GM12878 (cell line): ENCODE data around the gene MICAL3. TPM values are rescaled to one million over a fixed set of nuclear protein-coding genes. Genes with fewer than 3 reads are reported as not detected.

Experiments used
- ATAC-seq: fragments of 200-7000 bp; cut with Tn5 transposase; 3 replicates; pipeline ENCODE4 v1.9.1; 2020; ENCODE audit warnings: mild to moderate bottlenecking, moderate library complexity
- BruUV-seq: library from RNA; stranded (reverse); fragments of 400-500 nt; replicated peaks from 2 replicates; lab custom pipeline; 2021; lab: Mats Ljungman, UMichigan
- CTCF ChIA-PET: fragments of 300-600 bp; sonication (Branson Sonifier 250); formaldehyde crosslinking; extraction: SDS; loops from one replicate; lab custom pipeline; 2021; ENCODE audit warnings: inconsistent platforms; lab: Yijun Ruan, JAX
- POLR2A ChIA-PET: fragments of 350-600 bp; formaldehyde crosslinking; extraction: SDS; loops from one replicate; lab custom pipeline; 2021; ENCODE audit warnings: inconsistent platforms; lab: Charles Lee
- RAD21 ChIA-PET: fragments of 300-600 bp; sonication (Branson Sonifier 250); formaldehyde crosslinking; loops from one replicate; lab custom pipeline; 2023; ENCODE audit warnings: antibody characterized with exemption; ENCODE audit not compliant: unreplicated experiment; lab: Charles Lee
- SMC1A ChIA-PET: fragments of 300-600 bp; sonication (Branson Sonifier 250); formaldehyde crosslinking; loops from one replicate; lab custom pipeline; 2023; ENCODE audit not compliant: unreplicated experiment, uncharacterized antibody; lab: Charles Lee
- DNase-seq: peaks from one replicate; pipeline ENCODE4 v3.0.0-alpha.2; 2011; ENCODE audit warnings: low read depth, low spot score
- FAIRE-seq: peaks from 3 replicates; lab custom pipeline; 2011; peaks lifted over from hg19 to GRCh38; lab: Jason Lieb, UNC
- H2AFZ ChIP-seq: 2 replicates; pipeline ENCODE4 v1.6.0; 2011; ENCODE audit warnings: low read depth, low read length, control low read depth; ENCODE audit not compliant: control insufficient read depth
- H3K27ac ChIP-seq: 2 replicates; pipeline ENCODE4 v1.5.1; 2011; ENCODE audit warnings: control low read depth; ENCODE audit not compliant: control insufficient read depth, insufficient read depth
- H3K27me3 ChIP-seq, 2 experiments: replicated peaks in 1 of 2; 2 replicates each; pipeline versions ENCODE4 v1.6.0 to v1.6.1; 2011; ENCODE audit warnings: low read length in 1 of 2; ENCODE audit not compliant: control insufficient read depth in 2 of 2, insufficient read depth in 2 of 2
- H3K36me3 ChIP-seq, 2 experiments: 2 replicates each; pipeline ENCODE4 v1.5.1; 2011; ENCODE audit warnings: low read length in 1 of 2; ENCODE audit not compliant: control insufficient read depth in 2 of 2, insufficient read depth in 2 of 2
- H3K4me1 ChIP-seq: 2 replicates; pipeline ENCODE4 v1.6.1; 2011; ENCODE audit warnings: mild to moderate bottlenecking, low read length, moderate library complexity, mixed read lengths; ENCODE audit not compliant: control insufficient read depth, insufficient read depth
- H3K4me2 ChIP-seq: 2 replicates; pipeline ENCODE4 v1.6.0; 2011; ENCODE audit warnings: control low read depth; ENCODE audit not compliant: control insufficient read depth, insufficient read depth
- H3K4me3 ChIP-seq: fragments of 200-600 bp; sonication (generic); 2 replicates; pipeline ENCODE4 v1.5.1; 2016
- H3K79me2 ChIP-seq: 2 replicates; pipeline ENCODE4 v1.6.0; 2011; ENCODE audit warnings: low read length; ENCODE audit not compliant: control insufficient read depth, insufficient read depth
- H3K9ac ChIP-seq: 2 replicates; pipeline ENCODE4 v1.8.0; 2011; ENCODE audit warnings: low read length, control low read depth, mixed read lengths; ENCODE audit not compliant: control insufficient read depth, insufficient read depth
- H3K9me3 ChIP-seq: replicated peaks from 3 replicates; pipeline ENCODE4 v1.5.1; 2011; ENCODE audit warnings: mild to moderate bottlenecking, low read length; ENCODE audit not compliant: control insufficient read depth, insufficient read depth
- H4K20me1 ChIP-seq: 2 replicates; pipeline ENCODE4 v1.6.0; 2011; ENCODE audit not compliant: control insufficient read depth, insufficient read depth
- CBX3 ChIP-seq: fragments of 200-600 bp; sonication (generic); IDR thresholded peaks from 2 replicates; pipeline ENCODE4 v1.6.1; 2016; ENCODE audit warnings: low read depth, borderline replicate concordance
- CHD2 ChIP-seq: IDR thresholded peaks from 2 replicates; pipeline ENCODE4 v1.6.1; 2011; ENCODE audit warnings: low read depth, low read length, improper control_type of control experiment, borderline replicate concordance
- CHD4 ChIP-seq: fragments of 200-600 bp; sonication (generic); IDR thresholded peaks from 2 replicates; pipeline ENCODE4 v1.6.1; 2016; ENCODE audit warnings: mild to moderate bottlenecking
- KDM1A ChIP-seq: fragments of 200-600 bp; sonication (generic); IDR thresholded peaks from 2 replicates; pipeline ENCODE4 v1.6.1; 2016; ENCODE audit warnings: borderline replicate concordance
- KLF5 ChIP-seq: fragments of 450-650 bp; IDR thresholded peaks from 2 replicates; pipeline ENCODE4 v1.6.1; 2014; ENCODE audit warnings: mild to moderate bottlenecking; ENCODE audit not compliant: partially characterized antibody
- MYC ChIP-seq: IDR thresholded peaks from 2 replicates; pipeline ENCODE4 v1.6.1; 2011; ENCODE audit warnings: mild to moderate bottlenecking, low read length, moderate library complexity, inconsistent platforms; ENCODE audit not compliant: insufficient read depth, insufficient replicate concordance, insufficient read length, severe bottlenecking
- NR2C1 ChIP-seq: fragments of 450-650 bp; IDR thresholded peaks from 2 replicates; pipeline ENCODE4 v1.6.1; 2017; ENCODE audit warnings: antibody characterized with exemption, mild to moderate bottlenecking, moderate library complexity
- PAX8 ChIP-seq: fragments of 450-650 bp; IDR thresholded peaks from 2 replicates; pipeline ENCODE4 v1.6.1; 2017; ENCODE audit warnings: mild to moderate bottlenecking, moderate library complexity
- POLR2A ChIP-seq: IDR thresholded peaks from 2 replicates; pipeline ENCODE4 v1.6.1; 2011; ENCODE audit warnings: low read depth, mild to moderate bottlenecking, low read length
- RELA ChIP-seq: fragments of 450-650 bp; IDR thresholded peaks from 2 replicates; pipeline ENCODE4 v1.8.0; 2014; ENCODE audit warnings: borderline replicate concordance; ENCODE audit not compliant: partially characterized antibody
- WGBS: methylation state at CpG from one replicate; pipeline ENCODE4 v1.1.6; 2016; ENCODE audit warnings: low lambda C conversion rate; ENCODE audit not compliant: insufficient replicate concordance, insufficient coverage; ENCODE audit errors: missing lambda C conversion rate; 5-methylcytosine and 5-hydroxymethylcytosine counted together
- in situ Hi-C: fragments of 300-500 bp; cut with MboI; formaldehyde crosslinking; loops from 9 replicates; pipeline ENCODE4 v1.14.3; 2018; ENCODE audit warnings: mixed read lengths
- intact Hi-C: fragments of 100-400 bp; cut with micrococcal nuclease; formaldehyde crosslinking; loops from one replicate; pipeline ENCODE4 v1.14.2; 2022; ENCODE audit not compliant: unreplicated experiment
- polyA plus RNA-seq, 11 experiments: library from polyadenylated mRNA; depleted of rRNA in 4 of 11; unstranded in 6 of 11; stranded (reverse) in 5 of 11; fragments of >200 nt; fragmentation: Nextera tagmentation in 4 of 11; fragmentation: Illumina TruSeq in 1 of 11; extraction: Ambion mirVana in 4 of 11; extraction: Trizol in 1 of 11; gene quantifications; 1 replicate in 1 of 11; 2 replicates in 10 of 11; pipeline versions ENCODE4 v1.2.1 to v1.2.3, GENCODE V29; 2011 to 2016; ENCODE audit warnings: inconsistent platforms in 2 of 11, missing spikeins in 2 of 11, low read depth in 1 of 11
- total RNA-seq, 4 experiments: library from RNA; depleted of rRNA in 3 of 4; stranded (reverse); fragments of >200 nt in 3 of 4; fragmentation: Illumina TruSeq in 1 of 4; extraction: Trizol in 1 of 4; gene quantifications; 2 replicates each; pipeline versions ENCODE4 v1.2.1 to v1.2.3, GENCODE V29; 2013 to 2021

The MICAL3 gene
- total and polyA plus RNA-seq, 10 of the 15 experiments (the other 5 are each of a cell fraction or from before 2014, with no cell fraction given), result 2.6 to 92.2 (median 24.0) TPM

DNA sequence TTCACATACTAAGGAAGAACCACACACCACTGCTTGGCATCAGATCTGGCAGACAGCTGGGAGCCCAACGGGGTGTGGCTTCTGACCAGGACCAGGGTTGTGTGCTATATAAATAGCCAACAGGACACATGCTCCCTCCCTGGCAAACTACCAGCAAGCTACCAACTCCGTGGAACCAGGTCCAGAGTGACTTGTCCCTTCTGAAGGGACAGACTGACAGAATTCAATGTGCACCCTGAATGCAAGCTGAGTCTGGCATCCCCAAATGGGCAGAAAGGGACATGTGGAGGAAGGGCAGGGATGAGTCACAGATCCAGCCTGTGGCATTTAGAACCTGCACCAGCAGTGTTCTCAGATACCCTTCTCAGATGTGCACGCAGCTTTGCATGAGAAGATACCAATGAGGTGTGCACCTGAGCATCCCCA is 92.9 kb downstream of the MICAL3 start:
- FAIRE-seq, result no peak
- no peak for ATAC-seq
- H3K79me2 ChIP-seq, result peaks cover 16% of the 10 kb centered on the region
- ChIA-PET CTCF (no interaction called here), POLR2A (interaction anchor here (1.1 kb wide), 1 partner anchor 337 kb away, joined by 3 read pairs; no protein-coding TSS in a partner anchor), RAD21 (no interaction called here)
- H3K4me3 ChIP-seq, result no peak overlapping the region
- intact Hi-C loops, result no loop called here
- H3K27me3 ChIP-seq, result no peaks in the 10 kb centered on the region
- H2AFZ ChIP-seq, result no peak overlapping the region
- in situ Hi-C loops, result no loop called here
- H3K4me2 ChIP-seq, result no peak overlapping the region
- no peaks in the 10 kb centered on the region; the same call in 1 of the 2 replicates for H4K20me1 ChIP-seq
- no peak overlapping the region for H3K9ac ChIP-seq
- 29% methylated on average over 3 of the region's 3 CpGs for WGBS
- H3K27ac ChIP-seq, result no peak overlapping the region
- BruUV-seq, result no TSS peak
- peaks cover 0 to 2% of the 10 kb centered on the region in 2 experiments; a peak in 1 of 4 replicates for H3K36me3 ChIP-seq
- TF ChIP-seq KDM1A, result no peak
- TF ChIP-seq RELA, result no peak
- TF ChIP-seq PAX8, result no peak
- TF ChIP-seq POLR2A, result no peak
- TF ChIP-seq, all 136 proteins: peak for 0
- DNase-seq, result no peak
- Histone ChIP-seq H3K4me1 (no peaks in the 10 kb centered on the region; the same call in 1 of the 2 replicates), H3K9me3 (no peaks in the 10 kb centered on the region; the same call in 2 of the 3 replicates)
- SMC1A ChIA-PET, result interaction anchor here (1.6 kb wide), 1 partner anchor 7 kb away, joined by 5 read pairs; no protein-coding TSS in a partner anchor

DNA sequence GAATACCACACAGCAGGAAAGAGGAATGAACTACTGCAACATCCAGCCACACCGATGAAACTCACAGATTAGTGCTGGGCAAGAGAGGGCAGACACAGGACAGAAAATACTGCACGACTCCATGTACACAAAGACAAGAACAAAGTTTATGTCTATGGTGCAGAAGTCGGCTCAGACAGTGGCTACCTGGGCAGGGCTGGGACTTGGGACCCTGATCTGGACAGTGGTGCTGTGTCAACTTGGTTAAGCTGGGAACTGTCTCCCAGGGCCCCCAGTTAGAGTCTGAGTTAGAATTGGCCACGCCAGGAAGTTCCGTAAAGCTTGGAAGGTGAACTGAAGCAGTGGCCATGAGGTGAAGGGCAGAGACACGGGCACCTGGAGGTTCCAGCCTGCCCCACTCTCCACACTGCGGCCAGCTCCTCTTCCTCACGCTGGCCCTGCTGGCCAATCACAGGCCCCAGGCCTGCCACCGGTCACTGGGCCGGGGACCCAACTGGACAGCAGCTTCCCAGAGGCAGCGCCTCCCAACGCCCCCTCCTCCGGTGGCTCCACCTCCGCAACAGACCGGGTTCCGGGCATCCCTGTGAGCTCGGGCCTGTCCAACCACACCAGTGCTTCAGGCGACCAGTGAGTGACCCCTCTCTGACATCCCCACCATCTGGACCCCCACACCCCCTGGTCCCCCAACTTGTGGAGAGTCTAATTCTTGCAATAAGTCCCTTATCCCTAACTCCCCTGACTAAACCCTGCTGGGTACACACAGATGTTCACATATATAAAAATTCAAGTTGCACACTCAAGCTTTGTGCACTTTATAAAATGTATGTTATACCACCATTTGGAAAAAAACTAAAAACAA is 93.7 kb downstream of the MICAL3 start:
- Histone ChIP-seq H3K9me3 (no peaks in the 10 kb centered on the region; the same call in 2 of the 3 replicates), H3K4me2 (no peak overlapping the region), H4K20me1 (no peaks in the 10 kb centered on the region; the same call in 1 of the 2 replicates), H2AFZ (no peak overlapping the region), H3K4me1 (no peaks in the 10 kb centered on the region; the same call in 1 of the 2 replicates), H3K9ac (no peak overlapping the region), H3K36me3 (peaks cover 0 to 2% of the 10 kb centered on the region in 2 experiments; a peak in 1 of 4 replicates), H3K27me3 (no peaks in the 10 kb centered on the region), H3K27ac (no peak overlapping the region), H3K4me3 (no peak overlapping the region), H3K79me2 (peaks cover 16% of the 10 kb centered on the region)
- ChIA-PET SMC1A (interaction anchor here (1.6 kb wide), 1 partner anchor 8 kb away, joined by 5 read pairs; no protein-coding TSS in a partner anchor), CTCF (no interaction called here), POLR2A (interaction anchor here (1.1 kb wide), 1 partner anchor 336 kb away, joined by 3 read pairs; no protein-coding TSS in a partner anchor), RAD21 (interaction anchor here (0.6 kb wide), 1 partner anchor 65 kb away, joined by 5 read pairs; no protein-coding TSS in a partner anchor)
- DNase-seq (no peak), FAIRE-seq (no peak), ATAC-seq (no peak)
- TF ChIP-seq MYC (no peak), CHD4 (no peak), NR2C1 (no peak), CHD2 (no peak), POLR2A (no peak), CBX3 (no peak), KLF5 (no peak)
- BruUV-seq, result no TSS peak
- in situ Hi-C loops (no loop called here), intact Hi-C loops (no loop called here)
- 65% methylated on average over 18 of the region's 18 CpGs for WGBS
